Measurements from ENCODE around the gene AKR1A1.
"Not testable (repeated sequence)": the region's sequence is repeated elsewhere in the genome, so short reads cannot be mapped to it uniquely, and the experiment has no call there.

AKR1A1 gene

GRCh38 chr1:45550401-45551351, at the start of gene AKR1A1:
Gene AKR1A1, plus strand, starts transcription at chr1:45550826. Its CDS starts 10,969 bp downstream, at chr1:45561795.
- peak; percentile 77 for DNase-seq (ENCODE audit: low read depth, low spot score)

DNA sequence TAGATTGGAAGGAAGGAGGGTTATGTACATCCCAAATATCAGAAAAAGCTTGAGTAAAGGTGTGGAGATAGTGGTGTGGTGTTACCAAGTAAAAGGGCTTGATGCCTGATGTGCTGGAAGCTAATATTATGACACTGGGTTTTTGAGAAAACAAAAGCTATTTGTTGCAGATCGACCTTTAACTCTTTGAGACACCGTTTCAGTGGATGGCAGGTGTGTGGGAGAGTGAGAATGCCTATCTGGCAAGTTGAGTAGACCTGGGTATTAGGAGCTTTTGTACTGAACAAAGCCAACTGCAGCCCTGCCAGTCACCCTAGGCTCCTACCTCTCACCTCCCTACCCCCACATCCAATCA, 49.1 kb upstream of the AKR1A1 start:
- no peak for DNase-seq (ENCODE audit: low read depth, low spot score)

DNA sequence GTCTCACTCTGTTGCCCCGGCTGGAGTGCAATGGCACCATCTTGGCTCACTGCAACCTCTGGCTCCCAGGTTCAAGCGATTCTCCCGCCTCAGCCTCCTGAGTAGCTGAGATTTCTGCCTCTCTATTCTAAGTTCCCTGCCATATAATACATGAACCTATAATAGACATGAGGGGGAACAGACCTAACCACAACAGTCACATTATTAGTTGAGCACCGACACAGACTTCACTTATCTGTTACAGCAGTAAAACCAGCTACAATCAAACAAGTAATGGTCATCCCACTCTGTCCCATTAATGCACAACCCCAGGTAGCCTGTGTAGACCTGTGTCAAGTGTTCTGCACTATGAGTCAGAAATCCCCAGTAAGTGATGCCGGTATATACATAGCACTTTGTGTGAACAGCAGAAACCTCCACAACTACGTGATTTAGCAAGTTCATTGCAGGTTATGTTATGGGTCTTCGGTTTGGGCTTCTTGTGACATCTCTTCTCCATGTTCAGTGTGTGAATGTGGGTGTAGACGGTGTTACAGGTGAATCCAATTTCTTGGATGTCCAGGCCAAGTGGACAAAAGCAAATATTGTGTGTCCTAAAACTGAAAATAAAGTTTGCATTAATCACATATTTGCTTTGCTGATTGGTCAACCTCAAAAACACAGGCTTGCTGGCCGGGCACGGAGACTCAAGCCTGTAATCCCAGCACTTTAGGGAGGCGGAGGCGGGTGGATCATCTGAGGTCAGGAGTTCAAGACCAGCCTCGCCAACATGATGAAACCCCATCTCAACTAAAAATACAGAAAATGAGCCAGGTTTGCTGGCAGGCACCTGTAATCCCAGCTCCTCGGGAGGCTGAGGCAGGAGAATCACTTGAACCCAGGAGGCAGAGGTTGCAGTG, 46.9 kb upstream of the AKR1A1 start:
- DNase-seq (ENCODE audit: low read depth, low spot score), result no peak

- DNase-seq (ENCODE audit: low read depth, low spot score), result no peak
These were observed 43.4 kb upstream of the AKR1A1 start for GRCh38 chr1:45507195-45507594.

GRCh38 chr1:45507893-45508292, 42.7 kb upstream of the AKR1A1 start:
- DNase-seq (ENCODE audit: low read depth, low spot score), result no peak

DNA sequence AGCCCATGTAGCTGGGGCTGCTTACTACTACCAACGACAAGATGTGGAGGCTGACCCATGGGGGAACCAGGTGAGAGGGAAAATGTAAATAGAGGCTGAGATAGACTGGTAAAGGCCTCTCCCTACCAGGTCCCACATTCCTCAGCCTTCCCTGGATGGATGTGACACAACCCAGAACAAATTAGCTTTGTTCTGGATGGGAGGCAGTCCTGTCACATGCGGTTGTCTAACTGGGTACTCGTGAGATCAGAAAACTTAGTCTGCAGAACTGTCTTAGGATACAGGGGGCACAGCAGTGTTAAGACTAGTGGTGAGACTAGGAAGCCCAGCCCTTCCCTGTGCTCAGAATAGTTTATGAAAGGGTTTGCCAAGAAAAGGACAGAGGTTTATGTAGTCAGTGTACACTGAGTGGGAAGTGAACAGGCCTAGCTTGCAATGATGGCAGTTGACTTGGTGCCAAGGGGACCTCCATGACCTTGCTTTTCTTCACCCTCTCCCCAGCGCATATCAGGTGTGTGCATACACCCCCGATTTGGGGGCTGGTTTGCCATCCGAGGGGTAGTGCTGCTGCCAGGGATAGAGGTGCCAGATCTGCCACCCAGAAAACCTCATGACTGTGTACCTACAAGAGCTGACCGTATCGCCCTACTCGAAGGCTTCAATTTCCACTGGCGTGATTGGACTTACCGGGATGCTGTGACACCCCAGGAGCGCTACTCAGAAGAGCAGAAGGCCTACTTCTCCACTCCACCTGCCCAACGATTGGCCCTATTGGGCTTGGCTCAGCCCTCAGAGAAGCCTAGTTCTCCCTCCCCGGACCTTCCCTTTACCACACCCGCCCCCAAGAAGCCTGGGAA, 42.1 kb upstream of the AKR1A1 start:
- no peak for DNase-seq (ENCODE audit: low read depth, low spot score)

DNA sequence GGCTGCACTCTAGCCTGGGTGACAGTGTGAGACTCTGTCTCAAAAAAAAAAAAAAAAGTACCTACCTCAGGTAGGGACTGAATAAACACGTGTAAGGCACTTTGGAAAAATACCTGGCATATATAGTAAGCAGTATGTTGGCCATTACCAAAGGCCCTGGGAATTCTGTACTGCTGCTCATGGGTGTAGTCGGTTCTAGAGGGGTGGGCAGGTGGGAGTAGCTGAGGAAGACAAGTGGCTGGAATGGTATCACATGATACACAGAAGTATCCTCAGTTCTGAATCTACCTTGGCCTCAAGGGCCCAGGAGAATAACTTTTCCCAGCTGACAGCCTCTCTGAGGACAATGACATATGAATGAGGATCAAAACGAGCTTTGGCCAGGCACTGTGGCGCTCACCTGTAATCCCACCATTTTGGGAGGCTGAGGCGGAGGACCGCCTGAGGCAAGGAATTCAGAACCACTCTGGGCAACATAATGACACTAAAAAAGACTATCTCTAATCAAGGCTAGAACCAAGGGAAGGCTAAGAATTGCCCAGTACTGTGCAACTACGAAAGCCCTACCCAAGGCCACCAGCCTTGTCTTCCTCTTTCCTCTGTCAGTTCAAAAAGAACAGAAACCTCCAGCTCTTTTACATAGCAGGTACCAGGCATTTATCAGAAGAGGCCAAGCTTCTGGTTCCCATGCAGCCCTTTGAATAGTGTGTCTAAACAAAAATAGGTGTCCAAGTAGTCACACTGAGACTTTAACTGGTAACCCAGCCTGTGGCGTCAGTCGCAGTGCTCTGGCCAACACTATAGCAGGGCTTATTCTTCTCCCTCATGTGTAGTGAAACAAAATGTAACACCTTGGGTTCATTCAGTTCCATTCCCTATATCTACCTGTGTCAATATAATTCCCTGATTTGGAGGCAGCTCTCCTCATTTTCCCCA, 40.3 kb upstream of the AKR1A1 start:
- DNase-seq (ENCODE audit: low read depth, low spot score), result no peak

- DNase-seq (ENCODE audit: low read depth, low spot score), result no peak
These were observed 39.6 kb upstream of the AKR1A1 start for GRCh38 chr1:45510972-45511527.

DNA sequence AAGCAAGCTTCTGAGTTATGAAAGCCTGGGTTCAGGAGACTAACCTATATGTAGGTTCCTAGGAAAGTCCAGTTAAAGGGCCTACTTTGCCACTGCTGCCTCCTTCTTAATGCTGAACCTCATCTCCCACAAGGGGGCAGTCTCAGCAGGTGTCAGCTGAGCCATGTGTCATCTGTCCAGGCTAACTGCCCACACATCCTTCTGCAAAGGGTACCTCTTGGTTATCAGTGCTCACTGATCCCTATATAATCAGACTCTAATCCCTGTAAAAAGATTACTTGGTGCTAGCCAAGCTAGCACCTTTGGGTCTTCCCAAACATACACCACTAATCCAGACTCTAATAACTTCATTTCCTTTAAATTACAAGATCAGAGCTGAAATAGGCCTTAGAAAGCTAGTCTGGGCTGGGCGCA, 38.0 kb upstream of the AKR1A1 start:
- DNase-seq (ENCODE audit: low read depth, low spot score), result no peak

- not testable (repeated sequence) for DNase-seq (ENCODE audit: low read depth, low spot score)
These were observed 36.9 kb upstream of the AKR1A1 start for GRCh38 chr1:45513532-45514260.

GRCh38 chr1:45516036-45516435, 34.6 kb upstream of the AKR1A1 start:
- DNase-seq (ENCODE audit: low read depth, low spot score), result no peak

GRCh38 chr1:45516465-45516864, 34.2 kb upstream of the AKR1A1 start:
- DNase-seq (ENCODE audit: low read depth, low spot score), result no peak

DNA sequence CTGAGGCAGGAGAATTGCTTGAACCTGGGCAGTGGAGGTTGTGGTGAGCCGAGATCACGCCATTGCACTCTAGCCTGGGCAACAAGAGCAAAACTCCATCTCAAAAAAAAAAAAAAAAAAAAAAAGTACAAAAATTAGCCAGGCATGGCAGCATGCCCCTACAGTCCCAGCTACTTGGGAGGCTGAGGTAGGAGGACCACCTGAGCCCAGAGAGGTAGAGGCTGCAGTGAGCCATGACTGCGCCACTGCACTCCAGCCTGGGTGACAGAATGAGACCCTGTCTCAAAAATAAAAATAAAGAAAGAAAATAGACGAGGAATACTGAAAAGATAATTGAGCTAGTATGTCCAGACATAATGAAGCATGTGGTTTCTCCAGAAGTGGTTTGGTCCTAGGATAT, 32.3 kb upstream of the AKR1A1 start:
- not testable (repeated sequence) for DNase-seq (ENCODE audit: low read depth, low spot score)

DNA sequence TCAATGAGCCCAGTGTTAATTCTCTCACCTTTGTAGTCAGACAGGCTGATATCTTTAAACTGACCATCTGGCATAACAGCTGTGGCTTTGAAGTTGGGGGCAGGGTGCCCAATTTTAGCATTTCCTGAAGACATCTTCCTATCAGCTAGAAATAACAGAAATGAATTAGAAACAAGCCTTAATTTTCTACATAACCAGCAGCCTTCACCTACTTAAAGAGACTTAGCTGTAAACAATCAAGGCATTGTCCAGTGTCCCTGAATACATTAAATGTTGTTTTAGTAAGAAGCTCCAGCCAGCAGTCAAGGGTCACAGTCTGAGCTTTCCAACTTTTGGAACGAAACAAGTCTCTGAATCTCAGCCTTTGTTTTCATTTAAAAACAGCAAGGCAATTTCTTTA, 31.7 kb upstream of the AKR1A1 start:
- DNase-seq (ENCODE audit: low read depth, low spot score), result no peak

DNA sequence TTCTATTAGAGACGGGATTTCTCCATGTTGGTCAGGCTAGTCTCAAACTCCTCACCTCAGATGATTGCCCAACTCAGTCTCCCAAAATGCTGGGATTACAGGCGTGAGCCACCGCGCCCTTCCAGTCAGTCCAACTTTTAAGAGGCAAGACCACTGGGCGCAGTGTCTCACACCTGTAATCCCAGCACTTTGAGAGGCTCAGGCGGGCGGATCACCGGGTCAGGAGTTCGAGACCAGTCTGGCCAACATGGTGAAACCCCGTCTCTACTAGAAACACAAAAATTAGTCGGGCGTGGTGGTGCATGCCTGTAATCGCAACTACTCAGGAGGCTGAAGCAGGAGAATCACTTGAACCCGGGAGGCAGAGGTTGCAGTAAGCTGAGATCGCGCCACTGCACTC, 30.9 kb upstream of the AKR1A1 start:
- DNase-seq (ENCODE audit: low read depth, low spot score), result not testable (repeated sequence)

DNA sequence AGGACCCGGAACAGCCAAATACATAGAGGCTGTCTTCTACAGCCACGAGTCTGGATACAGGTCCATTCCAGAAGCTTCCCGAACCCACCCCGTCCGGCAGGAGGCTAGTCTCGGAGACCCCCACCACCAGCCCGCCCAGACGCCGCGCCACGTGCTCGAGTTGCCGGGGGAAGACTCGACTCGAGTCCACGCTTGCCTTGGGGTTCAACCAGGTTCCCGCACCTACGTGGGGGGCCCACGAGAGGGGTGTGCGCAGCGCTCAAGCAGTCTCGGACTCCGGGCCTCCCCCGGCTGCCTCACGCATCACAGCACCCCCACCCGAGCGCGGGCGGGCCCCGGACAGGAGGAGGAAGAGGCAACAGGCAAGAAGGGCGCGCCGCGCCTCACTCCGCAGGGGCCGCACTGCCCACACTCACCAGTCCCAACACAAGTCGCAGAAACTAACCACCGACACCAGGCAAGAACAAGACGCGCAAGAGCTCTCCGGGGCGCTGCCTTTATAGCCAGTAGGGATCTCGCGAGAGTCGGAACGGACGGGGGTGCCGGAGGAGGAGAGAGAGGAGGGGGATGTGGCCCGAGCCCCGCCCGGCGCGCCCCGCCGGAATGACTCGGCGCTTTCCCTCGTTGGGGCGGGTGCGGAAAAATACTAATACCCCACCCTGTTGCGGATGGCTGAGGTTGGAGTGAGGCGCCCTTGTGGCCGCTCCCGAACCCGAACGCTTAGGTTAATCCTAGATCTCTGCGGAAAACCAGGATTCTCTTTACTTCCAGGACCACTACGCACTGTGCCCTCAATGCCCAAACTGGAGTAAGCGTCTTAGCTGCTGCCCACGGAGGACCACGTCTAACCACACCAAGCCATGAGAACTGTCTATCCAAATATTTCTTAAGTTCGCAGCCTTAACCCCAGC, 29.0 kb upstream of the AKR1A1 start, which contains the start of gene PRDX1:
Gene PRDX1, minus strand, starts transcription at position 472 of the 911 bp plus-strand sequence. CDS start 2,841 bp downstream, outside the sequence.
- peak; percentile 94 for DNase-seq (ENCODE audit: low read depth, low spot score)

- no peak for DNase-seq (ENCODE audit: low read depth, low spot score)
These were observed 28.1 kb upstream of the AKR1A1 start for GRCh38 chr1:45522324-45523104.

Measured in activated naive CD8-positive, alpha-beta T cell treated with anti-CD3 and anti-CD28 coated beads, Interleukin-2, amount 50 U/mL, for 16 hours (primary cell).